Sigmoid colon (tissue), 7 donors: ENCODE data around the gene SPACA9. TPM values are rescaled to one million over a fixed set of nuclear protein-coding genes. Genes with fewer than 3 reads are reported as not detected.

Experiments used
- DNase-seq: peaks from one replicate; pipeline ENCODE4 v3.0.0-alpha.2; 2019
- H3K27ac ChIP-seq, 4 donors: fragments of 200-600 bp; sonication (generic); one replicate each; pipeline ENCODE4 v1.5.1; 2016 to 2019; ENCODE audit warnings: mild to moderate bottlenecking in 1 of 4
- H3K27me3 ChIP-seq, 3 donors: fragments of 200-600 bp; sonication (generic); one replicate each; pipeline ENCODE4 v1.5.1; 2019; ENCODE audit warnings: mild to moderate bottlenecking in 1 of 3
- H3K36me3 ChIP-seq, 4 donors: fragments of 200-600 bp; sonication (generic); one replicate each; pipeline ENCODE4 v1.5.1; 2016 to 2019
- H3K4me1 ChIP-seq, 4 donors: fragments of 200-600 bp; sonication (generic); one replicate each; pipeline ENCODE4 v1.5.1; 2017 to 2019
- H3K4me3 ChIP-seq, 4 donors: fragments of 200-600 bp; sonication (generic); one replicate each; pipeline ENCODE4 v1.5.1; 2017 to 2019; ENCODE audit warnings: mild to moderate bottlenecking in 2 of 4, moderate library complexity in 1 of 4
- H3K9me3 ChIP-seq, 4 donors: fragments of 200-600 bp in 3 of 4; sonication (generic) in 3 of 4; one replicate each; pipeline versions ENCODE4 v1.5.1 to v1.6.1; 2013 to 2019
- CTCF ChIP-seq, 4 experiments: fragments of 450-650 bp in 3 of 4; fragments of 200-600 bp in 1 of 4; IDR thresholded peaks; one replicate each; pipeline ENCODE4 v1.5.1; 2016 to 2019; ENCODE audit warnings: antibody characterized with exemption in 4 of 4, mild to moderate bottlenecking in 3 of 4, moderate library complexity in 2 of 4
- EP300 ChIP-seq, 4 donors: sonication (generic); formaldehyde crosslinking; IDR thresholded peaks; one replicate each; pipeline ENCODE4 v1.6.1; 2017; ENCODE audit warnings: antibody characterized with exemption in 4 of 4
- POLR2A ChIP-seq, 2 donors: fragments of 450-650 bp; IDR thresholded peaks; one replicate each; pipeline ENCODE4 v1.6.1; 2016; ENCODE audit warnings: antibody characterized with exemption in 2 of 2, mild to moderate bottlenecking in 2 of 2, moderate library complexity in 2 of 2
- POLR2AphosphoS5 ChIP-seq, 4 donors: sonication (generic); formaldehyde crosslinking; IDR thresholded peaks; one replicate each; pipeline ENCODE4 v1.6.1; 2017; ENCODE audit warnings: antibody characterized with exemption in 4 of 4
- WGBS, 2 donors: extraction: QIAGEN DNeasy Blood & Tissue Kit; methylation state at CpG; one replicate each; pipeline ENCODE4 v1.1.7; 2013; 5-methylcytosine and 5-hydroxymethylcytosine counted together
- intact Hi-C: fragments of 100-400 bp; cut with DNase I; formaldehyde crosslinking; loops from one replicate; pipeline ENCODE4 v1.15.1; 2023
- polyA plus RNA-seq, 3 donors: library from polyadenylated mRNA; stranded (reverse); fragments of 200-250 nt; gene quantifications; one replicate each; pipeline ENCODE4 v1.2.3, GENCODE V29; 2013
- total RNA-seq, 4 donors: library from RNA; depleted of rRNA; stranded (reverse); fragments of >200 nt; gene quantifications; one replicate each; pipeline ENCODE4 v1.1.0, GENCODE V29; 2016
- donor health status: healthy with polysubstance abuse.
- donor health status: Bipolar disorder and iron deficiency.
- donor health status: healthy.

Gene SPACA9
- total and polyA plus RNA-seq, 7 donors = 0.69 to 14.0 (median 4.3) TPM

DNA sequence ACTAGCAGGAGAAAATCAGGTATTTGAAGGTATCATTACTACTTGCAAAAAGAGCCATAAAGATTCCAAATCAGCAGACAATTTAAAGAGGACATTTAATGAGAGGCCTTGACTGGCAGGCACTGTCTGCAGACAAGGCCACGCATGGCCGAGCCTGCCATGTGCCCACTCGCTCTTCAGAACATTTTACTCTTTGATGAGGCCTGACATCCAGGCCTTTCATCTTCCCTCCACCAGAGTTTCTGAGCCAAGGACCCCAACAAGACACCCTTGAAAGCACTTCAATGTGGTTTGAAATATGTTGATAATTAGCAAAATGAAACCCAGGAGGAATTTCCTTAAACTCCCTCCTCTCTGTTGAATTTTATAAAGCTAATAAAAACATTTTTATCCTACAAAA lies 17.0 kb upstream of the SPACA9 start:
- no peak overlapping the region for H3K4me3 ChIP-seq
- WGBS, 2 donors = 77 to 96% methylated on average over 3 of the region's 3 CpGs
- intact Hi-C loops = no loop called here
- no peak overlapping the region for H3K27ac ChIP-seq
- H3K36me3 ChIP-seq = no peaks in the 10 kb centered on the region
- TF ChIP-seq POLR2A (IDR thresholded peaks at IDR 0.05) (no peak), CTCF (IDR thresholded peaks at IDR 0.05) (no peak), POLR2AphosphoS5 (IDR thresholded peaks at IDR 0.05) (no peak), EP300 (IDR thresholded peaks at IDR 0.05) (no peak)
- H3K27me3 ChIP-seq = no peaks in the 10 kb centered on the region
- no peaks in the 10 kb centered on the region for H3K9me3 ChIP-seq
- no peak for DNase-seq
- peaks cover 0 to 28% (median 15%) of the 10 kb centered on the region in 4 donors for H3K4me1 ChIP-seq

DNA sequence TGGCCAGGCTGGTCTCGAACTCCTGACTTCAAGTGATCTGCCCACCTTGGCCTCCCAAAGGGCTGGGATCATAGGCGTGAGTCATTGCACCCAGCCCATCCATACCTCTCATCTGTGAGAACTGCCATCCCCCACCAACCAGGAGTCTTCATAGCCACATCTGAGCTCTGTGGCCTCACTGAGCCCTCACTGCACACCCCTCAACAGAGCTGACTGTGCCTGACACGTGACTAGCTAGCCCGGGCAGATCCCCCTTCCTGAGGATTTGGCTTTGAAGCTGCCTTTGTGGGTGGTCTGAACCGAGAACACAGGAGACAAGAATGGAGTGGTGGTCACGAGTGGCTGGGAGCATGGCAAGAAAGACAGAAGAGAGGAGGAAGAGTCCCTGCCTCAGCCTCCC lies 16.2 kb upstream of the SPACA9 start:
- intact Hi-C loops = no loop called here
- no peak overlapping the region for H3K27ac ChIP-seq
- H3K4me1 ChIP-seq = peaks cover 0 to 19% (median 7%) of the 10 kb centered on the region in 4 donors
- WGBS, 2 donors = 63 to 83% methylated on average over 6 of the region's 6 CpGs
- H3K27me3 ChIP-seq = no peaks in the 10 kb centered on the region
- DNase-seq = no peak
- H3K9me3 ChIP-seq = no peaks in the 10 kb centered on the region
- no peak overlapping the region for H3K4me3 ChIP-seq
- H3K36me3 ChIP-seq = no peaks in the 10 kb centered on the region
- no peak for TF ChIP-seq POLR2A (IDR thresholded peaks at IDR 0.05)
- TF ChIP-seq POLR2AphosphoS5 (IDR thresholded peaks at IDR 0.05) = no peak
- no peak for TF ChIP-seq EP300 (IDR thresholded peaks at IDR 0.05)
- TF ChIP-seq CTCF (IDR thresholded peaks at IDR 0.05) = no peak

- Histone ChIP-seq H3K36me3 (no peaks in the 10 kb centered on the region), H3K27me3 (no peaks in the 10 kb centered on the region), H3K9me3 (no peaks in the 10 kb centered on the region), H3K4me1 (peaks cover 0 to 13% (median 2%) of the 10 kb centered on the region in 4 donors), H3K4me3 (no peak overlapping the region), H3K27ac (no peak overlapping the region)
- WGBS, 2 donors = 90 to 94% methylated on average over 12 of the region's 12 CpGs
- intact Hi-C loops = no loop called here
- DNase-seq = no peak
- TF ChIP-seq EP300 (IDR thresholded peaks at IDR 0.05) = no peak
- TF ChIP-seq CTCF (IDR thresholded peaks at IDR 0.05) = no peak
- no peak for TF ChIP-seq POLR2AphosphoS5 (IDR thresholded peaks at IDR 0.05)
Observed at GRCh38 chr9:132863096-132863495, 15.6 kb upstream of the SPACA9 start.

DNA sequence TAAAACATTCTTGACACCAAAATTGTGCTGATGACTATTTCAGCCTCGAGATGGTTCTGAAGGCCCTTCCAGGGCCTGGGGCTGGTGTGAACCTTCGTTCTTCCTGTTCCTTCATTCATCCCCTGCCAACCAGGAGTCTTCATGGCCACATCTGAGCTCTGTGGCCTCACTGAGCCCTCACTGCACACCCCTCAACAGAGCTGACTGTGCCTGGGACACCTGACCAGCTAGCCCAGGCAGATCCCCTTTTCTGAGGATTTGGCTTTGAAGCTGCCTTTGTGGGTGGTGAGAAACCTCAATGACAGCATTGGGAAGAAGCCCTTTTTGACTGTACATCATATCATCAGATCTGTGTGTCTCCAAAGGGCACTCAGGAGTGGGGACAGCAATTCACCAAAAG lies 14.4 kb upstream of the SPACA9 start:
- intact Hi-C loops = no loop called here
- Histone ChIP-seq H3K36me3 (no peaks in the 10 kb centered on the region), H3K4me1 (peaks cover 0 to 2% (median 0%) of the 10 kb centered on the region in 4 donors), H3K9me3 (no peaks in the 10 kb centered on the region), H3K27me3 (no peaks in the 10 kb centered on the region), H3K4me3 (no peak overlapping the region), H3K27ac (no peak overlapping the region)
- TF ChIP-seq POLR2AphosphoS5 (IDR thresholded peaks at IDR 0.05) = no peak
- no peak for DNase-seq
- 75 to 80% methylated on average over 2 of the region's 2 CpGs for WGBS, 2 donors

DNA sequence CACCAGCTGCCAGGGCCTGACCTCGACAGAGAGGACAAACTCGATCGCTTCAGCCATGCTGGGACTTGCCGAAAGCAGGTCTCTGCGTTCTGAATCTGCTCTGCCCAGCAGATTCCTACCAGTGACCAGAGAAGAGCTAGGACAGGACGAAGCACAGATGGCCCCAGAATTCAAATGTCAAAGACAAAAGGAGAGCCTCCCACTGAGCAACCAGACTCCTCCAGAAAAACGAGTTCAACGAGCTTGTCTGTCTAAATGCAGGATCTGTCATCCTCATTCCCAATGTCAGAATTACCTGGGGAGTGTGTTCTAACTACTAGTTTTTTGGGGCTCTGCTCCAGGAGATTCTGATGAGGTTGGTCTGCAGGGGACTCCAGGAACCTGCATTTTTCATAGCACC lies 14.0 kb upstream of the SPACA9 start:
- Histone ChIP-seq H3K27me3 (no peaks in the 10 kb centered on the region), H3K27ac (no peak overlapping the region), H3K4me3 (no peak overlapping the region), H3K4me1 (peaks cover 0 to 1% (median 0%) of the 10 kb centered on the region in 4 donors), H3K9me3 (no peaks in the 10 kb centered on the region), H3K36me3 (no peaks in the 10 kb centered on the region)
- intact Hi-C loops = no loop called here
- DNase-seq = no peak
- TF ChIP-seq CTCF (IDR thresholded peaks at IDR 0.05) = no peak
- TF ChIP-seq EP300 (IDR thresholded peaks at IDR 0.05) = no peak
- TF ChIP-seq POLR2A (IDR thresholded peaks at IDR 0.05) = no peak
- TF ChIP-seq POLR2AphosphoS5 (IDR thresholded peaks at IDR 0.05) = no peak
- 72 to 78% methylated on average over 8 of the region's 8 CpGs for WGBS, 2 donors
